NCI-H146 treated with DMSO at 0.1 percent for 48 hours (cell line): ENCODE measurements around the gene DECR2.
"Not testable (repeated sequence)": the region's sequence is repeated elsewhere in the genome, so short reads cannot be mapped to it uniquely, and the experiment has no call there.

ENCODE experiments used
- DNase-seq: peaks from one replicate; lab custom pipeline; 2025; ENCODE audit not compliant: unreplicated experiment; lab: John Stamatoyannopoulos, UW

Gene DECR2

GRCh38 chr16:399340-400019 is 2.2 kb upstream of the DECR2 start:
- DNase-seq, result no peak

- DNase-seq, result no peak
Observed at GRCh38 chr16:400061-400591, 1.6 kb upstream of the DECR2 start.

GRCh38 chr16:404971-405486 is 3.3 kb downstream of the DECR2 start:
- no peak for DNase-seq

GRCh38 chr16:405548-406506 is 4.1 kb downstream of the DECR2 start:
- no peak for DNase-seq

GRCh38 chr16:407253-407652 is 5.6 kb downstream of the DECR2 start:
- no peak for DNase-seq

GRCh38 chr16:410516-411178 is 9.0 kb downstream of the DECR2 start:
- no peak for DNase-seq

- no peak for DNase-seq
Observed at GRCh38 chr16:411576-412265, 10.0 kb downstream of the DECR2 start.

GRCh38 chr16:414395-415169 is 12.9 kb downstream of the DECR2 start:
- DNase-seq, result no peak

- DNase-seq, result not testable (repeated sequence)
Observed at GRCh38 chr16:415170-415498, 13.4 kb downstream of the DECR2 start.

- not testable (repeated sequence) for DNase-seq
Observed at GRCh38 chr16:422179-422578, 20.5 kb downstream of the DECR2 start.

- no peak for DNase-seq
Observed at GRCh38 chr16:424033-424622, 22.4 kb downstream of the DECR2 start.

GRCh38 chr16:424623-425081 is 23.0 kb downstream of the DECR2 start:
- no peak for DNase-seq

GRCh38 chr16:425082-425718 is 23.5 kb downstream of the DECR2 start, which contains the start of gene RAB11FIP3:
Gene RAB11FIP3, plus strand, starts transcription at chr16:425649. Its CDS starts 358 bp downstream, at chr16:426007.
- DNase-seq, result peak; percentile 71

GRCh38 chr16:425740-426114 is 24.0 kb downstream of the DECR2 start:
- DNase-seq, result no peak

GRCh38 chr16:426115-426905 is 24.6 kb downstream of the DECR2 start:
- DNase-seq, result no peak

- DNase-seq, result no peak
Observed at GRCh38 chr16:426906-427249, 25.2 kb downstream of the DECR2 start.

- DNase-seq, result no peak
Observed at GRCh38 chr16:427250-427649, 25.6 kb downstream of the DECR2 start.

GRCh38 chr16:430904-431303 is 29.2 kb downstream of the DECR2 start:
- no peak for DNase-seq
